ENCODE results near the gene CRYBG3. TPM values are rescaled to one million over a fixed set of nuclear protein-coding genes. Genes with fewer than 3 reads are reported as not detected.

Gene CRYBG3
- 1 to 10 TPM; 1.1 to 2.4 (median 1.8) TPM for total RNA-seq
- 8.8 TPM for total RNA-seq (2013)

DNA sequence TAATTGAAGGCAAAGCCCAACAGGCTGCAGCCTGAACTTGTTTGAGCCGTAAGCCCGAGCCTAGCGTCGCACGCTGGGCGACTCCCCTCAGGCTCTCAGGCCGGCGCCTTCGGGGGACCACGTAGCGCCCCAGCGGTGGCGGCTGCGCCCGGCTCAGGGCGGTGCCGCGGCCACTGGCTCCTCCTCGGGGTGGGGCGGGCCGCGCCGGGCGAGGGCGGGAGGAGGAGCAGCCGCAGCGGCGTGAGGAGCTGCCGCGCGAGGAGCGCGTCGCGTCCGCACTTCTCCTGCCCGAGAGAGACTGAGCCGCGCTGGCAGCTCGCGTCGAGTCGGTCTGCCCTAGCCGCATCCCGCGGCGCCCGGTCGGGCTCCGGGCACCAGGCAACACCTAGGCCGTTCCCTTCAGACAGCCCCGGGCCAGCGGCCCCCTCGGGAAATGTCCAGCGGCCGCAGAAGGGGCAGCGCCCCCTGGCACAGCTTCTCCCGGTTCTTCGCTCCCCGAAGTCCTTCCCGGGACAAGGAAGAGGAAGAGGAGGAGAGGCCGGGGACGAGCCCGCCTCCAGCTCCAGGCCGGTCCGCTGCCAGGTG lies at the start of gene CRYBG3:
Gene CRYBG3 (plus strand): TSS at position 238 of the 585 bp plus-strand sequence. CDS start 196 bp downstream, at position 434.
- H3K9me3 Mint-ChIP-seq = no peaks in the 10 kb centered on the region
- peaks cover 17% of the 10 kb centered on the region for H3K4me1 ChIP-seq (ENCODE audit: control insufficient read depth, insufficient read depth, low read length)
- peak within 1 kb of the TSS; percentile 18 for H3K27ac ChIP-seq (ENCODE audit: low read length)
- H3K27ac Mint-ChIP-seq = peak within 1 kb of the TSS; percentile 55 to 80
- no peaks in the 10 kb centered on the region for H3K9me3 ChIP-seq (ENCODE audit: control insufficient read depth, insufficient read depth, low read length)
- peaks cover 4% of the 10 kb centered on the region for H3K27me3 ChIP-seq (ENCODE audit: control insufficient read depth, insufficient read depth, low read length)
- WGBS (ENCODE audit: insufficient coverage) = 0% methylated on average over 66 of the region's 66 CpGs
- peak; percentile 96 to 98 (median 97) for ATAC-seq
- TF ChIP-seq CTCF (IDR thresholded peaks at IDR 0.05) = no peak
- H3K4me1 Mint-ChIP-seq = peaks cover 19 to 22% of the 10 kb centered on the region in 2 donors
- peaks cover 40 to 50% of the 10 kb centered on the region in 2 donors for H3K27me3 Mint-ChIP-seq (ENCODE audit: low read depth in 2 of 2)
- H3K4me3 Mint-ChIP-seq = peak within 1 kb of the TSS; percentile 95
- H3K36me3 ChIP-seq (ENCODE audit: control insufficient read depth, insufficient read depth, low read length) = no peaks in the 10 kb centered on the region
- peak within 1 kb of the TSS; percentile 70 for H3K4me3 ChIP-seq (ENCODE audit: low read length)
- peaks cover 6% of the 10 kb centered on the region for H3K36me3 Mint-ChIP-seq
- DNase-seq = peak; percentile 75 to 89
- intact Hi-C loops (cut with micrococcal nuclease) = no loop called here

GRCh38 chr3:97772926-97773325 lies 48.9 kb upstream of the CRYBG3 start:
- H3K4me3 ChIP-seq (ENCODE audit: low read length) = no peak overlapping the region
- Mint-ChIP-seq H3K27me3 (ENCODE audit: low read depth in 2 of 2) (no peaks in the 10 kb centered on the region), H3K4me1 (no peaks in the 10 kb centered on the region), H3K9me3 (no peaks in the 10 kb centered on the region), H3K36me3 (no peaks in the 10 kb centered on the region), H3K4me3 (no peak overlapping the region), H3K27ac (no peak overlapping the region)
- TF ChIP-seq CTCF (IDR thresholded peaks at IDR 0.05) = no peak
- H3K9me3 ChIP-seq (ENCODE audit: control insufficient read depth, insufficient read depth, low read length) = no peaks in the 10 kb centered on the region
- 90% methylated on average over 3 of the region's 3 CpGs for WGBS (ENCODE audit: insufficient coverage)
- no peaks in the 10 kb centered on the region for H3K4me1 ChIP-seq (ENCODE audit: control insufficient read depth, insufficient read depth, low read length)
- no peaks in the 10 kb centered on the region for H3K27me3 ChIP-seq (ENCODE audit: control insufficient read depth, insufficient read depth, low read length)
- DNase-seq (no peak), ATAC-seq (no peak)
- intact Hi-C loops (cut with micrococcal nuclease) = no loop called here
- H3K27ac ChIP-seq (ENCODE audit: low read length) = no peak overlapping the region
- H3K36me3 ChIP-seq (ENCODE audit: control insufficient read depth, insufficient read depth, low read length) = no peaks in the 10 kb centered on the region

GRCh38 chr3:97778152-97778551 lies 43.7 kb upstream of the CRYBG3 start:
- Histone ChIP-seq H3K4me1 (ENCODE audit: control insufficient read depth, insufficient read depth, low read length) (no peaks in the 10 kb centered on the region), H3K27ac (ENCODE audit: low read length) (no peak overlapping the region), H3K9me3 (ENCODE audit: control insufficient read depth, insufficient read depth, low read length) (no peaks in the 10 kb centered on the region), H3K36me3 (ENCODE audit: control insufficient read depth, insufficient read depth, low read length) (no peaks in the 10 kb centered on the region), H3K4me3 (ENCODE audit: low read length) (no peak overlapping the region), H3K27me3 (ENCODE audit: control insufficient read depth, insufficient read depth, low read length) (no peaks in the 10 kb centered on the region)
- no peaks in the 10 kb centered on the region for H3K36me3 Mint-ChIP-seq
- H3K4me1 Mint-ChIP-seq = no peaks in the 10 kb centered on the region
- H3K27ac Mint-ChIP-seq = no peak overlapping the region
- intact Hi-C loops (cut with micrococcal nuclease) = no loop called here
- H3K9me3 Mint-ChIP-seq = no peaks in the 10 kb centered on the region
- DNase-seq (no peak), ATAC-seq (no peak)
- no peak overlapping the region for H3K4me3 Mint-ChIP-seq
- TF ChIP-seq CTCF (IDR thresholded peaks at IDR 0.05) = no peak
- no peaks in the 10 kb centered on the region for H3K27me3 Mint-ChIP-seq (ENCODE audit: low read depth in 2 of 2)

- Histone ChIP-seq H3K4me3 (ENCODE audit: low read length) (no peak overlapping the region), H3K36me3 (ENCODE audit: control insufficient read depth, insufficient read depth, low read length) (no peaks in the 10 kb centered on the region), H3K9me3 (ENCODE audit: control insufficient read depth, insufficient read depth, low read length) (no peaks in the 10 kb centered on the region), H3K27ac (ENCODE audit: low read length) (no peak overlapping the region), H3K27me3 (ENCODE audit: control insufficient read depth, insufficient read depth, low read length) (no peaks in the 10 kb centered on the region), H3K4me1 (ENCODE audit: control insufficient read depth, insufficient read depth, low read length) (no peaks in the 10 kb centered on the region)
- Mint-ChIP-seq H3K27ac (no peak overlapping the region), H3K4me3 (no peak overlapping the region), H3K36me3 (no peaks in the 10 kb centered on the region), H3K4me1 (no peaks in the 10 kb centered on the region), H3K27me3 (ENCODE audit: low read depth in 2 of 2) (no peaks in the 10 kb centered on the region), H3K9me3 (no peaks in the 10 kb centered on the region)
- peak; percentile 88 for TF ChIP-seq CTCF (IDR thresholded peaks at IDR 0.05)
- intact Hi-C loops (cut with micrococcal nuclease) = loop anchor here (1.0 kb wide), 1 partner anchor 230 kb away; no protein-coding TSS in a partner anchor
- DNase-seq (peak in 1 of 2 donors; percentile 84), ATAC-seq (peak; percentile 62 to 66 (median 64))
Observed at GRCh38 chr3:97793420-97794019, 28.3 kb upstream of the CRYBG3 start.
